Effector CD8-positive, alpha-beta T cell (primary cell): ENCODE results near the gene ZDHHC22.
"Not testable (repeated sequence)": the region's sequence is repeated elsewhere in the genome, so short reads cannot be mapped to it uniquely, and the experiment has no call there.

Experiments used
- DNase-seq: peaks from one replicate; lab custom pipeline; 2025; lab: John Stamatoyannopoulos, UW
- total RNA-seq, 4 experiments: gene quantifications; one replicate each; lab custom pipeline; 2026; lab: John Stamatoyannopoulos, UW

Gene ZDHHC22, protein sequence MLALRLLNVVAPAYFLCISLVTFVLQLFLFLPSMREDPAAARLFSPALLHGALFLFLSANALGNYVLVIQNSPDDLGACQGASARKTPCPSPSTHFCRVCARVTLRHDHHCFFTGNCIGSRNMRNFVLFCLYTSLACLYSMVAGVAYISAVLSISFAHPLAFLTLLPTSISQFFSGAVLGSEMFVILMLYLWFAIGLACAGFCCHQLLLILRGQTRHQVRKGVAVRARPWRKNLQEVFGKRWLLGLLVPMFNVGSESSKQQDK
- 0 reads per million in 4 experiments for total RNA-seq

DNA sequence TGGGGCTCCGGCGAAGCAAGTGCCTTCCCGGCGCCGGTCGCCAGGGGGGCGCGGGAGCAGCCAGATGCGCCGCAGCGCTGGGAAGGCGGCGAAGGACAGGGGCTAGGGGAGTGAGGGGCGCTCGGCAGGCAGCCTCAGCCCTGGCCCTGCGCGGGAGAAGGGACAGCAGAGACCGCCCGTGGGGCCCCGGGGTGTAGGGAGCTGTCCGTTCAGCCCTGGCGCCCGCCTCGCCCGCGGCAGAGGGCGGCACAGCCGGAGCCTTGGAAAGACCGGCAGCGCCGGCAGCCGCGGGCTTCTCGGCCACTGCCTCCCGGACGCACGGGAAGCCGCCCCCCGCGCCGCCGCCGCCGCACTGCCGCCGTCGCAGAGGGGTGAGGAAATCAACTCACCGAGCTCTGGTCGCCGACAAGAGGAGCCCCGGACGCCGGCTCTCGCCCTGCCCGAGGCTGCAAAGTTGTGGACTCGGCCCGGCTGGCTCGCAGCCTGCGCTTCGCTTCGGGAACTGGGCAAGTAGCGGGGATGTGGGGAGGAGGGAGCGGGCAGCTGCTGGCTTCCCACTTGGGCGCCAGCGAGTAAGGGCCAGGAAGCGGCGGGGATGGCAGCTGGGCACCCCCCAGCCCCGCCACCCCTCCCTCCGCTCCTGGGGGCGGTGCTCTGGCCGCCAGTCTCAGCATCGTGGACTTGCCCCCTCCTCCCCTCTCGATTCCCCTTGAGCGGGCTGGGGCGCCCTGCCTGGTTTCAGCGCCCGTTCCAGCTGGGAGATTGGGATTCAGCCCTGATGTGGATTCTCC lies at the start of gene ZDHHC22:
TSS of gene ZDHHC22 (minus strand) at position 578 of the 791 bp plus-strand sequence. CDS start 2,053 bp downstream, outside the sequence.
- no peak for DNase-seq

DNA sequence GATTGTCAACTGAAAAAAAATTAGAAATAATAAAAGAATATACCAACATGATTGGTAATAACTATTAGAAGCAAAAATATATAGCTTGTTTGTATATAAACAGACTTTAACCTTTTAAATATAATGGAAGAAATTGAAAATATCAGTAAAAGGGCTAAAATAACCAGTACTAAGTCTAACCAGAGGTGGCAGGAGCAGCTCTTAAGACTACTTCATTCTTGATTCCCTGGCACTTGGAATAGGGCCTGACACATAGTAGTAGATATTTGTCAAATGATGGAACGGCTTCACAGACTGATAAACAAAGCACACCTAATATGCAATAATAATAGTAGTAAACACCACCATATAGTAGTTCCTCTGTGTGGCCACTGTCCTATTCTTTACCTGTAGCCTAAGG lies 49.4 kb upstream of the ZDHHC22 start:
- DNase-seq: no peak

DNA sequence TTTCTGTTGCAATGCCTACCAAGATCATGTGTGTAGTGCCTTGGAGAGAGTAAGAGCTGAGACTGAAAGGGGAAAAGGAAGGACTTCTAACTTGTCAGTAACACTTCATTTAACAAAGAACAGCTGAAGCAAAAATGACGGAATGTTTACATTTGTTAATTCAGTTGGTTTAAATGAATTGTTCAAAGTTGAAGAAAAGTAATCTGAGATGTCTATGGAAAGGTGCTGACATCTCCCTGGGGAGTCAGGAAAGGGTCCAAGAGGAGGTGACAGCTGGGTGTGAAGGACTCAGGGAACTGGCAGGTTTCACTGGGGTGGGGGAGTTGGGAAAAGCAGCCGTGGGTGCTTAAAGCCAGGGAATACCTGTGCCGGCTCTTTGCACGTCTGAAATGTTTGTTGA lies 47.9 kb upstream of the ZDHHC22 start:
- no peak for DNase-seq

DNA sequence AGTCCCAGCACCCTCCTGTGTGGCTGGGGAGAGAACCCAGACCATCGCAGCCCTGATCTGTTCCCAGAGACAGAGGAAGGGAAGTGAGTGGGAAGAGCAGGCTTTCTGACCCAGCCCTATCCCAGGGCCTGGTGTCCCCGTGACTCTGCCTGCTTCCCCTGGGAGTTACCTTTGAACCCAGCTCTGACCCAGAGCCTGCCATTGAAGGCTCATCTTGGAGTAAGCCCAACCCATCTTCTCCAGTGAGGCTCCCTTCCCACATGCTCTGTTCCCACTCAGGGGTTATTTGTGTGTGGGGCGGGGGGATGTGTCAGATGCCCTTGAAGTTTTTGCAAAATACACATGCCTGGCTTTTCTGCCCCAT lies 46.0 kb upstream of the ZDHHC22 start:
- no peak for DNase-seq

DNA sequence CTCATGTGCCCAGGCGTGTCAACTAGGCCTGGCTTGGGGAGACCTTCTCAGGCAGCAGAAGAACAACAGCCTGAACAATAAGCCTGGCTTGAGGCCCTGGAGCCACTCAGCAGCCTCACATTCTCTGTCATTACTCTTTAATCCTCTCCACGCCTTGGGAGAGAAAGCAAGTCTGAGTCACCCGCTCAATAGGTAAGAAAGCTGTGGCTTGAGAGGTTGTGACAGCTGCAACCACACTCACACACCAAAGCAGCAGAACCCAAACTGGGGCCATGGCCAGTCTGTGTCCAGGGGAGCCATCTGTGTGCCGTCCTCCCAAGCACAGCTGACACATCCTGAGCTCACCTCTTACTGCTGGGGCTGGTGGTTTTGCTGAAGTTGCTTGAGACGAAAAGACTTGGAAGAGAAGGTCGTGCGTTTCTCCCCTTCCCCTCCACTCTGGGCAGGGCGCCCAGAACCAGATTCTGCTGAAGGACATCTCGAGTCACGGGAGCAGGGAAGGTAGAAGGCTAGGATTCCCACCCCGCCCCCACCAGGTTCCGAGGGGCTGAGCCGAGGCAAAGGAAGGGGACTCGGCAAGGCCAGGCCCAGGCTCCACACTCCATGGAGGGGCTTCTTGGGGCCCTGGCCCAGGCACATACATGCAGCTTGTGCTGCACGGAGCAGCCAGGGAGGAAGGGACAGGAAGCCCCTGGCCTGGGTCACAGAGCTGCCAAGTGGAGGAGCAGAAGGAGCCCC lies 45.5 kb upstream of the ZDHHC22 start:
- no peak for DNase-seq

DNA sequence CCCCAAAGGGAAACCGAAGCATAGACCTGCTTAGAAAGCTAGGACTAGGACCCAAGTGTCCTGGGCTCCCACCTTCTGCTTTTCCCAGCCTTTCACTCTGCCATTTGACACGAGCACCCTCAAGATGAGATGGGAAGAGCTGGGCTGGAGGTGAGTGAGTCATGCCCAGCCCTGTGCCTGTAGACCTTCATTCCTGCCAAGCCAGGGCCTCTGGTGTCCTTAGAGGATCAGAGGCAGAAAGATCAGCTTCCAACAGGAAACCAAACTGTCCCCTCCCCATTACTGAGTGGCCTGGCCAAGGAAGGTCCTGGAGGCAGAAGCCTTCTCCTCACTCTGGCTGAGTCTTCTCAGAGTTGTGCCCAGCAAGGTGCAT lies 43.5 kb upstream of the ZDHHC22 start:
- DNase-seq: no peak

DNA sequence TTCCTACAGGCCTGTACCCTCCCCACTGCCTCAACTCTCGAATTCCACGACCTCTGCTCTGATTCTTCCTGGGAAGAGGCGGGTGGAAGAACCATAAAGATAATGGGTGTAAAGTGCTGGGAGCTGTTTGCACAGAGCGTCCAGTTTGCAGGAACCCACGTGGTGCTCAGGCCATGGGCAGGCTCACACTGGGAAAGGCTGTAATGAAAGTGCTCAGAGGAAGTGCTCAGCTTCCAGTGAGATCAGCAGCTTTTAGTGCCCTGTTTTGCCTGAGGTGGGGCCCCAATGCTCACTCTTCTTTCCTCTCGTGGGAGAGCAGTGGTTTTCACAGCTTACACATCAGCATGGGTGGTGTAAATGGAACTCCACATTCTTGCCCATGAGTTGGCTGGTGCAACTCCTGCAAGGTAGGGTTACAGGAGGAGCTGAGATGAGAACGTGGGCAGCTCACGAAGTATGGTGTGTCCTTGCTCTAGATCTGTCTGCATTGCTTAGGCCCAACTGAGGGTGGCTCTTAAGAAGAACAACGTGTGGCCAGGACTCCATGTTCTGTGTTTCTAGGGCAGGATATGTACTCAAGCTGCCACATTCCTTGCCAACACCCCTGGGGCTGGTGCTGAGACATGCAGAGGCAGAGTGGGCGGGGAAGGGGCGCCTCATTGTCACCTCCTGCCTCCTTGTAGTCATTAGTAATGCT lies 43.0 kb upstream of the ZDHHC22 start:
- DNase-seq: no peak

DNA sequence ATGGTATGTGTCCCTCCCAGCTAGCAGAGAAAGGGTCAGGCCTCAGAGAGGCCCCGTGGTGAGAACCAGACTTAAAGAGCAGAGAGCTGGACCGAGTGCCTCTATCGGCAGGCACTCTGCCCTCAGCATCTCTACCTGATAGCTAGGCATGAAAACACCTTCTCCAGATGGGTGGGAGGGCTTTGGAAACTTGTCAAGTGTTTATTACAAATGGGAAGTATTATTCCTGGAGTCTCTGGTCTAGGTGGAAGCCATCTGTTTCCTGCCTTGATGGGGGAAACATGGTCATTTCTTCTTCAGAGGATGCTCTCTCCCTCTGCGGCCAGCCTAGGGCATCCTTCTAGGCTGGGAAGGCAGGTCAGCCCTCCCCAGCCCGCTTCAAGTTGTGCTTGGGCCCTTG lies 42.3 kb upstream of the ZDHHC22 start:
- DNase-seq: no peak

DNA sequence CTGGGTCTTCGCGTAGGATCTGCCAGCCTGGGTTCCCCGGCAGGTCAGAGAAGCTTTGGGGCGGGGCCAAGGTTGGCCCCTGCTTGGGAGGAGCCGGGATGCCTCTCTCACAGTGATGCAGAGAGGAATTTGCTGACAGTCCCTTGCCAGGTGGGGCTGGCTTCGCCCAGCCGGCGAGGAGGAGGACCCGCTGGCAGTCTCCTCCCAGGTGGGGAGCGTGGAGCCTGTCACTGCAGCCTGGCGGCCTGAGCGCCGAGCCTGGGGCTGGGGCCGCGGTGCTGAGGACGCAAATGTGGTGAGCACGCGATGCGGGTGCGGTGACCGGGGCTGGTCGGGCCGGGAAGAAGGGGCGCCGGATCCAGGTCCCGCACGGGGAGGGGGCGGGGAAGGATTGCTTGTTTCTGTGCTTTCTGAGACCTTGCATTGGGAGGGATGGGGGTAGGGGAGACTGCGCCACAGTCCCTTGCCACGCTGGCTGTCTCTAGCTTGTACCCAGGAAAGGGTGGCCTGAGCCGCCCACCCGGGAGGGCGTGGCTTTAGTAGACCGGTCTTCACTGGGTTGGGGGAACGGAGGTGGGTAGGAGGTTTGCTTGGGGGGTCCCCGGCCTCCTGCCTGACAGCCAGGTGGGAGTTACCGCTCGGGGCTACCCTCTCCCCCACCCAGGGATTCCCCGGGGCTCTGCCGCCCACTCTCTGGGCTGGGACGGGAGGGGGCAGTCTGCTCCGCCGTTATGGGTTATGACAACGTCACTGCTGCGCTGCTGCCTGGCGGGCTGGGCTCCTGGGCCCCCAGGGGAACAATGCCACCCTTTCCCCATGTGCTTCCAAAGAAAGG lies 40.2 kb upstream of the ZDHHC22 start, which contains the start of gene TMEM63C:
TSS of gene TMEM63C (plus strand) at position 196 of the 835 bp plus-strand sequence. CDS start 37,016 bp downstream, outside the sequence.
- DNase-seq: peak; percentile 4

DNA sequence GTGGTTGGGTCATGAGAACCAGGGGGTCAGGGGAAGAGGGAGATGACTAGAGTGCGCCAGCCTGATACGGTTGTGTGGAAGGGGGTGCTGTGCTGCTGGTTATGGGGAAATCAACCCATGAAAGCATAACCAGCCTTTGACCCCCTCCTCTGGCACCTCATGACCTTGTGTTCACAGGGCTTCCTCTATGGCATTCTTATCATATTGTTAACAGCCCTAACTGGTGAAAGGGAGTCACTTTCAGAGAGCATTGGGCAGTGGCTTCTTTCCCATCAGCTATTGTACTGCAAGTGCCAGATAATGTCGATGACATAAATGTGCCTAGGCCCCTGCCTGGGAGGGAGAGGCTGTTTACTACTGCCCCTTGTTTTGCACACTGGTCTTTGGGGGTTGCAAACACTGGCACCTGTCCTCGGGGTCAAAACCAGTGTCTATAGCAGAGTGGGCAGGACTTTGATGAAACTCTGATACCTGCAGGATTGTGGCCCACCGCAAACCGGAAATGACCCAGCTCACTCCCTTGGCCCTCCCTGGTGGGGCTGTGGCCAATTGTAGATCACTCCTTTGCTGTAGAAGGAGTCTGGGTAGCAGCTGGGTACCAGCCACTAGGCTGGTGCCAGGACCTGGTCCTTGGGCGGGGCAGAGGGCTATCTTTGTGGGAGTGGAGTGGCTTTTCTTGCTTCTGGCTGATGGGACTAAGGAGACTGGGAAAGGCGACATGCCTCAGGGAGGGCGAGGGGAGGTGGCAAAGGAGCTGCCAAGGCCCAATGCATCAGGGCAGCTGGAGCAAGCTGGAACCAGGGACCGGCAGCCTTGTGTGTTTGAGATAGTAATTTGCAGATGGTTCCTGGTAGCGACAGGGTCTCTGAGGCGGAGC lies 39.4 kb upstream of the ZDHHC22 start:
- no peak for DNase-seq

DNA sequence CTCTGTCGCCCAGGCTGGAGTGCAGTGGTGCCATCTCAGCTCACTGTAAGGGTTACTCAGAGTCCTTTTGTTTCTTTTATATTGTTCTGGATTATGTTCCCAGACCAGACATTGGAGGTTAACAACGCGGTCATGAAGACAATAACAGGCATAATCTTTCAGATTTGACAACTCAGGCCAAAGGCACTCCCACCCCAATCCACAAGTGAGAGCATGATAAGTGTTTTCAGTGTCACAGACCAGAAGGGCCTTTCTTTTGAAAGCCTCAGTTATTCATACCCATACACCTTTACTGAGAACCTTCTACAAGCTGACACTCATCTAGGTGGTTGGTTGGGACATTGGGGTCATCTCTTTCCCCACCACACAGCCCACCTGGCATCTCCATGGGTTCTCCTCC lies 37.1 kb upstream of the ZDHHC22 start:
- no peak for DNase-seq

DNA sequence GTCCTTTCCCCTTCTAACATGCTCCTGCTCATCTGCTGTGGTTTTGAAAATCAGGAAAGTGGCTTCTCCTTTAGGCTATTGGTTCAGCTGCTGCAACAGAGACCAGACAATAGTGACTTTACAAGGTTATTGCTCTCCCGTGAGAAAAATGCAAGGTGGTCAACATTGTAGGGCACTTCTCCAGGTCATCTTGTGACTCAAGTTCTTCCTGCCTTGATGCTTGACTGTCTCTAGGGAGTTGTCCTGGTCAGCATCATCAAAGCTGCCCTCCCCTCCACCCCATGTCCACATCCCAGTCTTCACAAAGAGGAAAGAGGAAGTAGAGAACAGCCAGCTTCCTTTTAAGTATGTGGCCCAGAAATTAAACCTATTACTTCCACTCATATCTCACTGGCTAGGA lies 36.1 kb upstream of the ZDHHC22 start:
- no peak for DNase-seq

DNA sequence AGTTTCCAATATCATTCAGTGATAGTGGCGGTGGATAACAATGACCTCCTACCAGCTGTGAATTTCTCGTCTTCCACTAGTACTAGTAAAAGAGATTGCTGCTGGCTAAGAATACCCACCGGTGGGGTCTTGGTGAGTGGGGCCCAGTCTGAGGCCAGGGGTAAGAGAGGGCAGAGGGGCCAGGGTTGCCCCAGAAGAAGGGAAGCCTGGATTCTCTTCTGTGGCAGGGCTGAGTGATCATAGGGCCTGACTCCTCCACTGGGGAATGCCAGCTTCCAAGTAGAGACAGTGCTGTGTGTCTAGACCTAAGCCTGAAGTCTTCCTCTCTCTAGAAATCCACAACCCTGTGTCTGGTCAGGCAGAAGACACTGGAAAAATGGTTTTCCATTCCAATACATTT lies 34.3 kb upstream of the ZDHHC22 start:
- DNase-seq: no peak

DNA sequence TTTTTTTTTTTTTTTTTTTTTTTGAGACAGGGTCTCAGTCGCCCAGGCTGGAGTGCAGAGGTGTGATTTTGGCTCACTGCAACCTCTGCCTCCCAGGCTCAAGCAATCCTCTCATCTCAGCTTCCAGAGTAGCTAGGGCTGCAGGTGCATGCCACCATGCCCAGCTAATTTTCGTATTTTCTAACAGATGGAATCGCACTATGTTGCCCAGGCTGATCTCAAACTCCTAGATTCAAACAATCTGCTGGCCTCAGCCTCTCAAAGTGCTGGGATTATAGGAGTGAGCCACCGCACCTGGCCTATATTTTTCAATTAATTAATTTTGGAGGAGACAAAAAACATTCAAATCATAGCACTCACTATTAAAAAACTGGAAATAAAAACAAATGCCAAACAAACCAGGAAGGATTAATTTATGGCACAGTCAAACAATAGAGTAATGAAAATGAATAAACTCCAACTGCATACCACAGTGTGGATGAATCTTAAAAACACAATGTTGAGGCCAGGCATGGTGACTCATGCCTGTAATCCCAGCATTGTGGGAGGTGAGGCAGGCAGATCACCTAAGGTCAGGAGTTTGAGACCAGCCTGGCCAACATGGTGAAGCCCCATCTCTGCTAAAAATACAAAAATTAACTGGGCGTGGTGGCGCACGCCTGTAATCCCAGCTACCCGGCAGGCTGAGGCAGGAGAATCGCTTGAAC lies 32.5 kb upstream of the ZDHHC22 start:
- DNase-seq: not testable (repeated sequence)

DNA sequence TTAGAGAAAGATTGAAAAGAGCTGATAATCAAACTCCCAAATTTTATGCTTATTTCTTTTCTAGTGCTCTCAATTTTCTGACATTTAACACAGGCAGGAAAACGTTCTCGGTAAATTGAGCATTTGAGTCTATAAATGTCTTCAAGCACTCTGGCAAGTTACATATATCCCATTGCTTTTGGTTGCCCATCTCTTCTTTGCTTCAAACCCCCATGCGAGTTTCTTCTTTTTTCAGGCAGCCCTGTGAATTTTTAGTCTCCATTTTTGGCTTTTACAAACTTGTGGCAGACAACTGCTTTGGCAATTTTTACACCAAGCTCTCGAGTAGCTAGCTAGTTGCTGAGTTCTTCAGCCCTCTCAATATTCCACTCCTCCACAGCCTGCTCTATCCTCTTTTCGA lies 31.3 kb upstream of the ZDHHC22 start:
- no peak for DNase-seq

DNA sequence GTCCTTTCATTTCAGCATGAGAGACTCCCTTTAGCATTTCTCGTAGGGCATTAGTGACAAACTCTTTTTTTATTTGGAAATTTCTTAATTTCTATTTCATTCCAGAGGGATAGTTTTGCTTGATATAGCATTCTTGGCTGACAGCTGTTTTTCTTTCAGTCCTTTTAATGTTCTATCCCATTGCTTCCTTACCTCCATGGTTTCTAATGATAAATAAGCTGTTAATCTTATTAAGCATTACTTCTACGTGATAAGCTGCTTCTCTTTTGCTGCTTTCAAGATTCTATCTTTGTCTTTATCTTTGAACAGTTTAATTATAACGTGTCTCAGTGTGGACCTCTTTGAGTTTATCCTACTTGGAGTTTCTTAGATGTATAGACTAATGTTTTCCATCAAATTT lies 28.5 kb upstream of the ZDHHC22 start:
- no peak for DNase-seq

DNA sequence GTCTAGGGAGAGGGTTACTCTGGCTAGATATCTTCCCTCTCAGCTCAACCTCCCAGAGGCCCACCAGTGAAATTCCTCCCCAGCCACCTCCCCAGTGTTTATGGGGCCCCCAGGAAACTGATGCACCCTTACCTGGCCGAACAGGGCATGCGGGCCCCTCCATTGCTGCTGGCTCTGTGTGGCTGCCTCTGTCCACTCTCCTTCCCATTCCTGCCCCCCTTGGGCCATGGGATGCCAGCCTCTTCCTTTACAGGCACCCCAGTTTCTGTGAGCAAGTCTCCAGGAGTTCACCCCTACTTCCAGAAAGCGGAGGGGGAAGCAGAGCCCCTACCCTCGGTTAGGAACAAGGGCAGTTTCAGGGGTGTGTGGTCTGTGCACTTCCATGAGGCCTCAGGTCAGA lies 19.4 kb upstream of the ZDHHC22 start:
- no peak for DNase-seq

DNA sequence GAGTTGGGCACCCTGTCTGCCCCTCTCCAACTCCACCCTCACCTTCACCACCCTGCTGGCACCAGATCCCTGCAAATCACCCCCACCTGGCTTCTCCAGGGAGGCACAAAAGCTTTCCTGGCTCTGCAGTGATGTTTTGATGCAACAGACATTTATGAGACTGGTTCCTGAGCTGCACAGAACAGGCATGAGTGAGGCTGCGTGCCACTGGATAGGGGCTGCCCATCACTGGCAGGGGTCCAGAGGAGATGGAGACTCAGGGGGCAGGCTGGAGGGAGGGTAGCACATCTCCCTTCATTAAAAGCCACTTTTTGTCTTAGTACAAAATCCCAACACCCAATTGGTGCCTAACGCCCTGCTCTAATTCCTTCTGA lies 17.3 kb upstream of the ZDHHC22 start:
- no peak for DNase-seq

DNA sequence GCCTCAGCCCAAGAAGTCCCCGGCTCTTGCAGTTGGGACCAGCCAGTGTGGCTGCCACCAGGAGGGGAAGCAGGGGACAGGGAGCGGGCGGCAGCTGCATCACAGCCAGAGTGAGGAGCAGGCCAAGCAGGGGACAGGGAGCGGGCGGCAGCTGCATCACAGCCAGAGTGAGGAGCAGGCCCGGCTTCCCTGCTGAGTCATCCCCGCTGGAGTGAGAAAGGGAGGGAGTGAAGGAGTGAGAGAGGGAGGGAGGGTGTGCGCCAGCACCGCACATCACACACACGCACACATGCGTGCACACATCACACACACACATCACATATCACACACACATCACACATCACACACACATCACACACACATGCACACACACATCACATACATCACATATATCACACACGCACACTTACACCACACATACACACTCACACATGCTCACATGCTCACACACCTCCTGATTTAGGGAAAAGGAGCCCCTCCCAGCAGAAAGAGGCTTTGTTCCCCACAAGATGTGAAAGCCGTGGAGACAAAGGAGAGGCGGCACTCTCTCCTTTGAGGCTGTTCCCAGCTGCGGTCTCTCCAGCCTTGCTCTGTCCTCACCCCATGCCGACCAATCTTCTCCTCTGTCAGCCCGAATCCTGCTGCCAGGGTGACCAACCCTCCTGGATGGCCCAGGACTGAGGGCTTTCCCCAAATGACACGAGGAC lies 16.7 kb upstream of the ZDHHC22 start:
- no peak for DNase-seq
